Fibroblast of lung (primary cell): ENCODE measurements around the gene CYP24A1. TPM values are rescaled to one million over a fixed set of nuclear protein-coding genes. Genes with fewer than 3 reads are reported as not detected.

Experiments
- DNase-seq, 2 donors: peaks; one replicate each; pipeline versions ENCODE4 v3.0.0 to v3.0.0-alpha.2; 2010; ENCODE audit warnings: low read depth in 2 of 2
- H2AFZ ChIP-seq: 2 replicates; pipeline ENCODE4 v1.5.1; 2012; ENCODE audit warnings: low read length, control low read depth, inconsistent platforms
- H3K27ac ChIP-seq: 2 replicates; pipeline ENCODE4 v1.5.1; 2011; ENCODE audit warnings: low read length, control low read depth; ENCODE audit not compliant: insufficient read depth
- H3K27me3 ChIP-seq: 2 replicates; pipeline ENCODE4 v1.5.1; 2011; ENCODE audit warnings: mild to moderate bottlenecking, low read length; ENCODE audit not compliant: control insufficient read depth, insufficient read depth
- H3K36me3 ChIP-seq: 2 replicates; pipeline ENCODE4 v1.5.1; 2011; ENCODE audit warnings: low read length; ENCODE audit not compliant: control insufficient read depth, insufficient read depth
- H3K4me1 ChIP-seq: 2 replicates; pipeline ENCODE4 v1.5.1; 2011; ENCODE audit warnings: low read length; ENCODE audit not compliant: control insufficient read depth, insufficient read depth; ENCODE audit errors: extremely low read depth
- H3K4me2 ChIP-seq: 2 replicates; pipeline ENCODE4 v1.5.1; 2011; ENCODE audit warnings: low read length, control low read depth; ENCODE audit not compliant: insufficient read depth; ENCODE audit errors: extremely low read depth
- H3K4me3 ChIP-seq, 4 experiments: fragments of 200-600 bp in 1 of 4; sonication (generic) in 1 of 4; replicated peaks in 1 of 4; 2 replicates each; pipeline ENCODE4 v1.5.1; 2011 to 2016; ENCODE audit warnings: low read length in 4 of 4, low read depth in 3 of 4, mild to moderate bottlenecking in 3 of 4, control low read depth in 2 of 4, inconsistent platforms in 1 of 4, mixed read lengths in 1 of 4; ENCODE audit not compliant: insufficient read depth in 1 of 4; ENCODE audit errors: control extremely low read depth in 1 of 4
- H3K79me2 ChIP-seq: 2 replicates; pipeline ENCODE4 v1.5.1; 2012; ENCODE audit warnings: mild to moderate bottlenecking, low read length, inconsistent platforms; ENCODE audit not compliant: control insufficient read depth, insufficient read depth
- H3K9ac ChIP-seq: 2 replicates; pipeline ENCODE4 v1.5.1; 2011; ENCODE audit warnings: mild to moderate bottlenecking, low read length, control low read depth; ENCODE audit not compliant: insufficient read depth
- H3K9me3 ChIP-seq: 2 replicates; pipeline ENCODE4 v1.5.1; 2012; ENCODE audit warnings: low read depth, low read length; ENCODE audit not compliant: control insufficient read depth, insufficient read depth
- H4K20me1 ChIP-seq: 2 replicates; pipeline ENCODE4 v1.5.1; 2011; ENCODE audit warnings: low read length; ENCODE audit not compliant: control insufficient read depth, insufficient read depth; ENCODE audit errors: extremely low read depth
- EZH2 ChIP-seq: IDR thresholded peaks from 2 replicates; pipeline ENCODE4 v1.5.1; 2012; ENCODE audit warnings: low read length, control low read depth, mild to moderate bottlenecking; ENCODE audit errors: missing control alignments
- polyA plus RNA-seq, 2 donors: library from polyadenylated mRNA; depleted of rRNA in 1 of 2; stranded (reverse) in 1 of 2; unstranded in 1 of 2; fragments of >200 nt; gene quantifications; 2 replicates each; pipeline ENCODE4 v1.2.1, GENCODE V29; 2011 to 2012; ENCODE audit warnings: missing spikeins in 1 of 2
- total RNA-seq: library from RNA; depleted of rRNA; stranded (reverse); fragments of >200 nt; gene quantifications from 2 replicates; pipeline ENCODE4 v1.2.1, GENCODE V29; 2014
- TF ChIP-seq, protein P1 (sequence below), 2 donors: IDR thresholded peaks in 1 of 2; conservative IDR thresholded peaks in 1 of 2; 1 replicate in 1 of 2; 2 replicates in 1 of 2; pipeline ENCODE4 v1.5.1; 2011 to 2012; ENCODE audit warnings: low read length in 2 of 2, control low read depth in 1 of 2, inconsistent platforms in 1 of 2, low read depth in 1 of 2, mild to moderate bottlenecking in 1 of 2

The CYP24A1 gene
- total and polyA plus RNA-seq, 2 donors (not counting 1 experiment from before 2014, with no cell fraction given) = not detected

DNA sequence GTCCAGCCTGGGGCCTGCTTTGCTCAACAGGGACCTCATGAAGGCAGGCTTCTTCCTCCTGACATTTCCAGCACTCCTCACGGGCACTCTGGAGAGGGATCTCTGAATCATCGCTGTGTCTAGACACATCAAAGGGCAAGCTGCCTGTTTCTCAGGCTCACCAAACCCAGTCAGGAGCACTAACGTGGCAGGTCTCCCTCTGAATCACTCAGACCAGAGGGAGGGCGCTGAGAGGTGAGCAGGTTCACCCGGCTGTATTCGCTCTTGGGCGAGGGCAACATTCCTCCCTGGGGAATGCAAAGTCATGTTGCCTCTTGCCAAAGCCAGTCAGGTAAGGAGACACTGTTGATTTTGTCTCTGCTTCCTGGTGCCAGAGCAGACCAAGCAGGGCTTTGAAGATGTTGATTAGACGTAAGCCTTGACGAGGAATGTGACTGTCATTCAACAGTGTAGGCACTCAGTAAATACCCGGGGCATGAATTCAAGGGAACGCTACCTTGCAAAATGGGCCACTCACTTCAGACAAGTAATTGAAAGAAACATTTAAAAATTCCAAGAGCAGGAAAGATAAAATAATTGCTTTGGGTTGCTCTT is 50.1 kb downstream of the CYP24A1 start:
- no peak overlapping the region for H3K9ac ChIP-seq
- no peak overlapping the region for H2AFZ ChIP-seq

DNA sequence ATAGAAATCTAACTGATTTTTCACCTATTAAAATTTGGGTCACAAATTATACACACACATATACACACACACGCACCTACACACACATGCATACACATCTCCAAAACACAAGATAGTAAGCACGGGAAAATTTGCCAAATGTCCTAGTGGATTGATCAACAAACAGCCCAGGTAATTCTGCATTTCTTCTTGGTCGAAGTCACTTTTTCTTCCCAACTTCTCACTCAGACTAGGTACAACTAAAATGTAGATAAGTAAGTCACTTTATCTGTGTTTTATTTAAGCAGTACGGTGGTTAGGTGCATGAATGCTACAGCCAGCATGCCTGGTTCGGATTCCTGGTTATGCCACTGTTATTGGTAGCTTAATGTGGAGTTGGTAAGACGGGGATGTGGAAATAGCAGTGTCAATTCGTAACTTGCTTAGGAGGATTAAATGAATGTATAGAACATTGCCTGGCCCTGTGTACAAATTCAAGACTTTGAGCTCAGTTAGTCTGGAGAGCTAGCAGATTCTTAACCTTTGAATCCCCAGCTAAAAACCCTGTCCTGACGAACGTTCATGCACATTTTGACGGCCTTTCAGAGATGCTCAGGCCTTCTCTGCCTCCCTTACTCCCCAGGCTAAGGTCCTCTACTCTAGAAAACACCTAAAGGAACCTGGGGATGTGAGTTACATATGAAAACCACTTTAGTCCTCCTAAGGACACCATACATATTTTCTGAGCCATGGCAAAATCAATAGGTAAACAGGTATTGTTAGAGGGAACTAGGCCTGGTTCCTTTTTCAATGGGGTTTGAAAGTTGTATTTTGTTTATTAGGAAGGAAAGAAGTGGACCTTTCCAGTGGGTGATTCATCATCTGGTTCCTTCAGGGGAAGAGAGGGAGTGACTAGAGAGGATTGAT is 50.9 kb downstream of the CYP24A1 start:
- H3K4me3 ChIP-seq = no peak overlapping the region
- no peak overlapping the region for H3K9ac ChIP-seq
- DNase-seq = no peak
- no peaks in the 10 kb centered on the region for H3K79me2 ChIP-seq
- TF ChIP-seq EZH2 = no peak
- TF ChIP-seq, protein P1, sequence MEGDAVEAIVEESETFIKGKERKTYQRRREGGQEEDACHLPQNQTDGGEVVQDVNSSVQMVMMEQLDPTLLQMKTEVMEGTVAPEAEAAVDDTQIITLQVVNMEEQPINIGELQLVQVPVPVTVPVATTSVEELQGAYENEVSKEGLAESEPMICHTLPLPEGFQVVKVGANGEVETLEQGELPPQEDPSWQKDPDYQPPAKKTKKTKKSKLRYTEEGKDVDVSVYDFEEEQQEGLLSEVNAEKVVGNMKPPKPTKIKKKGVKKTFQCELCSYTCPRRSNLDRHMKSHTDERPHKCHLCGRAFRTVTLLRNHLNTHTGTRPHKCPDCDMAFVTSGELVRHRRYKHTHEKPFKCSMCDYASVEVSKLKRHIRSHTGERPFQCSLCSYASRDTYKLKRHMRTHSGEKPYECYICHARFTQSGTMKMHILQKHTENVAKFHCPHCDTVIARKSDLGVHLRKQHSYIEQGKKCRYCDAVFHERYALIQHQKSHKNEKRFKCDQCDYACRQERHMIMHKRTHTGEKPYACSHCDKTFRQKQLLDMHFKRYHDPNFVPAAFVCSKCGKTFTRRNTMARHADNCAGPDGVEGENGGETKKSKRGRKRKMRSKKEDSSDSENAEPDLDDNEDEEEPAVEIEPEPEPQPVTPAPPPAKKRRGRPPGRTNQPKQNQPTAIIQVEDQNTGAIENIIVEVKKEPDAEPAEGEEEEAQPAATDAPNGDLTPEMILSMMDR (conservative IDR thresholded peaks at IDR 0.05 in 1 of 2, IDR thresholded peaks at IDR 0.05 in 1 of 2; ENCODE audit: low read depth in 1 of 2, low read length in 2 of 2) = no peak
- no peaks in the 10 kb centered on the region for H3K9me3 ChIP-seq
- no peaks in the 10 kb centered on the region for H3K27me3 ChIP-seq
- H3K27ac ChIP-seq = no peak overlapping the region
- H3K36me3 ChIP-seq = no peaks in the 10 kb centered on the region
- H3K4me2 ChIP-seq = no peak overlapping the region
- H3K4me1 ChIP-seq = peaks cover 6% of the 10 kb centered on the region
- H4K20me1 ChIP-seq = no peaks in the 10 kb centered on the region
- H2AFZ ChIP-seq = no peak overlapping the region

More for the DNA sequence above, 50.1 kb downstream of the CYP24A1 start:
- TF ChIP-seq EZH2 = no peak
- TF ChIP-seq, protein P1 (conservative IDR thresholded peaks at IDR 0.05 in 1 of 2, IDR thresholded peaks at IDR 0.05 in 1 of 2; ENCODE audit: low read depth in 1 of 2, low read length in 2 of 2) = no peak
- Histone ChIP-seq H4K20me1 (no peaks in the 10 kb centered on the region), H3K4me1 (peaks cover 6% of the 10 kb centered on the region), H3K4me2 (no peak overlapping the region), H3K27me3 (no peaks in the 10 kb centered on the region), H3K4me3 (no peak overlapping the region), H3K9me3 (no peaks in the 10 kb centered on the region), H3K27ac (no peak overlapping the region), H3K36me3 (no peaks in the 10 kb centered on the region), H3K79me2 (no peaks in the 10 kb centered on the region)
- DNase-seq = peak; percentile 62 to 99

DNA sequence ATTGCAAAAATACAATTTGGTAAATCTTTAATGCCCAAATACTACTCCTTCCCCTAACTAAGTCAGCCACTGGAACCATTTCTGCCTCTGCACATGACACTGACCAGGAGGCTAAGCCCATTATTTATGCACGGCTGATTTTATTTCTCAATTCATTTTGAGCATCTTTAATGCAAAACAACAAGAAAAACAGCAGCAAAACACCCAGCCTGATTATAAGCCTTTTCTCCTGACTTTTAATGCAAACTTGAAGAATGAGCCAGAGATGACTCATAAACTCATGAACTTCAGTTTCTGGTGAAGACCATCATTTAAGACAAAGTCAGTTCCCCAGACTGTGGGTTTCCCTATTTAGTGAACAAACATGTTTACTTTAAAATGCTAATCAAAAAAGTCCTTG is 51.6 kb downstream of the CYP24A1 start:
- no peak overlapping the region for H3K9ac ChIP-seq
- no peak for TF ChIP-seq EZH2
- TF ChIP-seq, protein P1 (conservative IDR thresholded peaks at IDR 0.05 in 1 of 2, IDR thresholded peaks at IDR 0.05 in 1 of 2; ENCODE audit: low read depth in 1 of 2, low read length in 2 of 2) = no peak

More for the DNA sequence above, 51.6 kb downstream of the CYP24A1 start:
- Histone ChIP-seq H3K4me1 (peaks cover 6% of the 10 kb centered on the region), H3K4me2 (peak overlapping the region; percentile 25), H3K4me3 (no peak overlapping the region), H3K27ac (no peak overlapping the region), H3K9me3 (no peaks in the 10 kb centered on the region), H3K27me3 (no peaks in the 10 kb centered on the region), H3K79me2 (no peaks in the 10 kb centered on the region), H3K36me3 (no peaks in the 10 kb centered on the region), H2AFZ (no peak overlapping the region), H4K20me1 (no peaks in the 10 kb centered on the region)
- DNase-seq = peak; percentile 55 to 84
